ENCODE measurements around the gene RDH8.

DNA sequence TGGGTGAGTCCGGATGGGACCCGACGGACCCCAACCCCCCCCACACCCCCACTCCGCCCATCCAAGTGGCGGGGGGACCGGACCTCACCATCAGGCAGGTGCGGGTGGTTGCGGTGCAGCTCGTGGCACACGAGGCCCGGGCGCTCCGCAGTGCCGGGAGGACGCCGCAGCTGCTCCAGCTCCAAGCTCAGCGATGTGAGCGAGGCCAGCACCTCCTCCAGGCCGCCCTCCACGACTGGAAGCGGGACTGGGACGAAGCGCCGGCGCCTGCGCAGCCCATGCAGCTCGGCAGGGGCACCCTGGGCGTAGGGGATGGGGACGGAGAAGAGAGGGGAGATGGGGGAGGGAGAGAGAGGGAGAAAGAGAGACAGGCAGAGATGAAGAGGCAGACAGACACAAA is 46.8 kb upstream of the RDH8 start:
- no peak for TF ChIP-seq CTCF (IDR thresholded peaks at IDR 0.05; ENCODE audit: low read length)
- no peak for TF ChIP-seq EZH2 (IDR thresholded peaks at IDR 0.05; ENCODE audit: borderline replicate concordance, low read length)
